Posterior cingulate gyrus (tissue), 11 donors: ENCODE results near the gene PFKFB3.
A peak's percentile ranks its signal among the peaks of the same experiment; 100 is the strongest.

ENCODE experiments used
- DNase-seq, 10 donors: peaks; one replicate each; pipeline versions ENCODE4 v3.0.0 to v3.0.0-alpha.2; 2020 to 2021; ENCODE audit warnings: mixed read lengths in 3 of 10
- intact Hi-C: fragments of 100-400 bp; cut with DNase I; formaldehyde crosslinking; loops from one replicate; pipeline ENCODE4 v1.15.1; 2023

Gene PFKFB3

GRCh38 chr10:6215683-6216484, 13.2 kb downstream of the PFKFB3 start:
- peak in 2 of 10 donors; percentile 53 to 75 for DNase-seq
- intact Hi-C loops = no loop called here

- intact Hi-C loops = no loop called here
- DNase-seq = peak in 2 of 10 donors; percentile 53 to 70
Measured at GRCh38 chr10:6216916-6217315, 14.2 kb downstream of the PFKFB3 start.

GRCh38 chr10:6217611-6218010, 14.9 kb downstream of the PFKFB3 start:
- DNase-seq = no peak
- intact Hi-C loops = no loop called here

GRCh38 chr10:6218692-6219493, 16.2 kb downstream of the PFKFB3 start:
- DNase-seq = peak in 3 of 10 donors; percentile 47 to 80 (median 66)
- intact Hi-C loops = no loop called here

GRCh38 chr10:6219494-6219836, 16.7 kb downstream of the PFKFB3 start:
- peak in 2 of 10 donors; percentile 42 to 68 for DNase-seq
- intact Hi-C loops = no loop called here

GRCh38 chr10:6220418-6221191, 17.9 kb downstream of the PFKFB3 start:
- intact Hi-C loops = no loop called here
- DNase-seq = peak in 1 of 10 donors; percentile 75

- intact Hi-C loops = no loop called here
Measured at GRCh38 chr10:6221192-6221940, 18.6 kb downstream of the PFKFB3 start.

GRCh38 chr10:6221971-6222751, 19.4 kb downstream of the PFKFB3 start:
- intact Hi-C loops = no loop called here
- DNase-seq = peak in 1 of 10 donors; percentile 72

More at GRCh38 chr10:6221192-6221940, 18.6 kb downstream of the PFKFB3 start:
- DNase-seq = peak in 1 of 10 donors; percentile 77

GRCh38 chr10:6222755-6223154, 20.0 kb downstream of the PFKFB3 start:
- DNase-seq = peak in 1 of 10 donors; percentile 81
- intact Hi-C loops = no loop called here

GRCh38 chr10:6223981-6224380, 21.2 kb downstream of the PFKFB3 start:
- peak in 1 of 10 donors; percentile 70 for DNase-seq
- intact Hi-C loops = no loop called here

- DNase-seq = peak in 1 of 10 donors; percentile 79
- intact Hi-C loops = no loop called here
Measured at GRCh38 chr10:6224781-6225180, 22.0 kb downstream of the PFKFB3 start.

- intact Hi-C loops = no loop called here
- peak in 1 of 10 donors; percentile 67 for DNase-seq
Measured at GRCh38 chr10:6225263-6225814, 22.6 kb downstream of the PFKFB3 start.

- DNase-seq = peak in 1 of 10 donors; percentile 84
- intact Hi-C loops = no loop called here
Measured at GRCh38 chr10:6226216-6226615, 23.5 kb downstream of the PFKFB3 start.

- intact Hi-C loops = no loop called here
- peak in 1 of 10 donors; percentile 40 for DNase-seq
Measured at GRCh38 chr10:6227346-6227745, 24.6 kb downstream of the PFKFB3 start.

GRCh38 chr10:6228010-6228511, 25.3 kb downstream of the PFKFB3 start:
- intact Hi-C loops = no loop called here
- DNase-seq = peak in 1 of 10 donors; percentile 80

GRCh38 chr10:6228647-6229046, 25.9 kb downstream of the PFKFB3 start:
- intact Hi-C loops = no loop called here
- DNase-seq = peak in 1 of 10 donors; percentile 46

- intact Hi-C loops = no loop called here
- DNase-seq = peak in 1 of 10 donors; percentile 79
Measured at GRCh38 chr10:6229290-6229689, 26.6 kb downstream of the PFKFB3 start.

- intact Hi-C loops = no loop called here
- DNase-seq = peak in 1 of 10 donors; percentile 68
Measured at GRCh38 chr10:6229746-6230145, 27.0 kb downstream of the PFKFB3 start.

GRCh38 chr10:6230315-6230714, 27.6 kb downstream of the PFKFB3 start:
- peak in 1 of 10 donors; percentile 53 for DNase-seq
- intact Hi-C loops = no loop called here
